CD14-positive monocyte (primary cell): ENCODE data around the gene KSR2. TPM values are rescaled to one million over a fixed set of nuclear protein-coding genes. Genes with fewer than 3 reads are reported as not detected.

Experiments used
- DNase-seq, 3 donors: peaks; one replicate each; pipeline ENCODE4 v3.0.0-alpha.2; 2011 to 2022
- H2AFZ ChIP-seq: 2 replicates; pipeline ENCODE4 v1.6.0; 2012; ENCODE audit warnings: mild to moderate bottlenecking, low read depth, low read length, inconsistent platforms; ENCODE audit not compliant: insufficient read depth, poor library complexity, severe bottlenecking
- H3K27ac ChIP-seq, 2 donors: 1 replicate in 1 of 2; 2 replicates in 1 of 2; pipeline ENCODE4 v1.5.1; 2012 to 2013; ENCODE audit warnings: low read length in 2 of 2, control low read depth in 1 of 2, inconsistent platforms in 1 of 2, low read depth in 1 of 2, mild to moderate bottlenecking in 1 of 2
- H3K27me3 ChIP-seq, 2 donors: one replicate each; pipeline versions ENCODE4 v1.6.0 to v1.6.1; 2011 to 2013; ENCODE audit warnings: low read length in 2 of 2; ENCODE audit not compliant: control insufficient read depth in 2 of 2, insufficient read depth in 2 of 2
- H3K36me3 ChIP-seq, 2 donors: replicated peaks in 1 of 2; 1 replicate in 1 of 2; 2 replicates in 1 of 2; pipeline versions ENCODE4 v1.5.1 to v1.6.1; 2012 to 2013; ENCODE audit warnings: low read length in 2 of 2, control low read depth in 1 of 2, inconsistent platforms in 1 of 2, mild to moderate bottlenecking in 1 of 2; ENCODE audit not compliant: insufficient read depth in 2 of 2, control insufficient read depth in 1 of 2
- H3K4me1 ChIP-seq, 2 donors: 1 replicate in 1 of 2; 2 replicates in 1 of 2; pipeline versions ENCODE4 v1.5.1 to v1.6.1; 2012 to 2013; ENCODE audit warnings: low read length in 2 of 2, control low read depth in 1 of 2, inconsistent platforms in 1 of 2, mild to moderate bottlenecking in 1 of 2, moderate library complexity in 1 of 2; ENCODE audit not compliant: insufficient read depth in 2 of 2, control insufficient read depth in 1 of 2
- H3K4me2 ChIP-seq: replicated peaks from 2 replicates; pipeline ENCODE3; 2012; ENCODE audit warnings: low read length, moderate library complexity, mild to moderate bottlenecking; ENCODE audit not compliant: poor library complexity, severe bottlenecking; ENCODE audit errors: extremely low read depth
- H3K4me3 ChIP-seq, 3 experiments: fragments of 200-600 bp in 1 of 3; sonication (generic) in 1 of 3; replicated peaks in 1 of 3; 1 replicate in 2 of 3; 2 replicates in 1 of 3; pipeline ENCODE4 v1.5.1; 2011 to 2013; ENCODE audit warnings: low read length in 3 of 3, mild to moderate bottlenecking in 3 of 3, control low read depth in 2 of 3, low read depth in 2 of 3, inconsistent platforms in 1 of 3, moderate library complexity in 1 of 3
- H3K79me2 ChIP-seq: 2 replicates; pipeline ENCODE4 v1.6.0; 2012; ENCODE audit warnings: mild to moderate bottlenecking, control low read depth, inconsistent platforms, low read length, moderate library complexity; ENCODE audit not compliant: insufficient read depth
- H3K9ac ChIP-seq: 2 replicates; pipeline ENCODE4 v1.6.0; 2017; ENCODE audit warnings: low read length, mild to moderate bottlenecking; ENCODE audit not compliant: insufficient read depth, poor library complexity, severe bottlenecking
- H3K9me3 ChIP-seq, 2 donors: replicated peaks in 1 of 2; 1 replicate in 1 of 2; 2 replicates in 1 of 2; pipeline versions ENCODE4 v1.5.1 to v1.6.1; 2012 to 2013; ENCODE audit warnings: low read length in 2 of 2, control low read depth in 1 of 2; ENCODE audit not compliant: control insufficient read depth in 1 of 2, insufficient read depth in 1 of 2
- H4K20me1 ChIP-seq: 2 replicates; pipeline ENCODE4 v1.6.0; 2012; ENCODE audit warnings: mild to moderate bottlenecking, low read length, control low read depth, moderate library complexity; ENCODE audit not compliant: insufficient read depth
- H3K27ac Mint-ChIP-seq, 7 donors: one replicate each; pipeline ENCODE4 v1.8.0; 2020; ENCODE audit warnings: mild to moderate bottlenecking in 7 of 7, mixed read lengths in 7 of 7, moderate library complexity in 6 of 7, inconsistent platforms in 2 of 7
- H3K27me3 Mint-ChIP-seq, 3 donors: one replicate each; pipeline ENCODE4 v1.8.0; 2021 to 2022; ENCODE audit warnings: low read depth in 3 of 3, mild to moderate bottlenecking in 3 of 3, mixed read lengths in 3 of 3, moderate library complexity in 3 of 3, inconsistent platforms in 1 of 3
- H3K36me3 Mint-ChIP-seq, 2 donors: one replicate each; pipeline ENCODE4 v1.8.0; 2020; ENCODE audit warnings: mixed read lengths in 2 of 2, inconsistent platforms in 1 of 2, mild to moderate bottlenecking in 1 of 2
- H3K4me1 Mint-ChIP-seq: one replicate; pipeline ENCODE4 v1.8.0; 2020; ENCODE audit warnings: mild to moderate bottlenecking, mixed read lengths
- H3K4me3 Mint-ChIP-seq, 2 donors: one replicate each; pipeline ENCODE4 v1.8.0; 2020; ENCODE audit warnings: mild to moderate bottlenecking in 2 of 2, mixed read lengths in 2 of 2, moderate library complexity in 1 of 2
- H3K9me3 Mint-ChIP-seq, 7 donors: one replicate each; pipeline ENCODE4 v1.8.0; 2020 to 2022; ENCODE audit warnings: mixed read lengths in 7 of 7, mild to moderate bottlenecking in 6 of 7, moderate library complexity in 6 of 7, inconsistent platforms in 2 of 7
- CTCF ChIP-seq: fragments of 200-600 bp; IDR thresholded peaks from one replicate; pipeline ENCODE4 v1.8.0; 2022; ENCODE audit warnings: antibody characterized with exemption, mild to moderate bottlenecking
- WGBS: methylation state at CpG from one replicate; pipeline ENCODE4 v1.1.5; 2013; ENCODE audit warnings: missing lambda C conversion rate; ENCODE audit not compliant: insufficient coverage; 5-methylcytosine and 5-hydroxymethylcytosine counted together
- intact Hi-C, 2 donors: fragments of 100-400 bp; cut with micrococcal nuclease; formaldehyde crosslinking; loops; one replicate each; pipeline versions ENCODE4 v1.15.0 to v1.15.1; 2023
- polyA plus RNA-seq, 3 donors: library from polyadenylated mRNA; depleted of rRNA in 1 of 3; unstranded in 2 of 3; stranded (reverse) in 1 of 3; fragments of 300-500 nt in 2 of 3; fragments of >200 nt in 1 of 3; fragmentation: Illumina TruSeq in 2 of 3; gene quantifications; 1 replicate in 2 of 3; 2 replicates in 1 of 3; pipeline ENCODE4 v1.2.3, GENCODE V29; 2012 to 2021

KSR2 gene
- polyA plus RNA-seq, 3 donors, result not detected

- Histone ChIP-seq H3K4me2 (no peak overlapping the region), H2AFZ (no peak overlapping the region), H4K20me1 (no peaks in the 10 kb centered on the region), H3K27me3 (peaks cover 0 to 2% of the 10 kb centered on the region in 2 donors), H3K9ac (no peak overlapping the region), H3K36me3 (no peaks in the 10 kb centered on the region), H3K4me1 (no peaks in the 10 kb centered on the region), H3K79me2 (no peaks in the 10 kb centered on the region), H3K4me3 (no peak overlapping the region), H3K27ac (no peak overlapping the region), H3K9me3 (no peaks in the 10 kb centered on the region)
- TF ChIP-seq CTCF, result no peak
- Mint-ChIP-seq H3K9me3 (peaks cover 2 to 13% (median 5%) of the 10 kb centered on the region in 7 donors), H3K4me3 (no peak overlapping the region), H3K4me1 (no peaks in the 10 kb centered on the region), H3K27me3 (peaks cover 6 to 8% (median 7%) of the 10 kb centered on the region in 3 donors), H3K36me3 (no peaks in the 10 kb centered on the region), H3K27ac (no peak overlapping the region)
- DNase-seq, result no peak
- WGBS, result no CpG with 5 or more reads among the region's 3 CpGs
- intact Hi-C loops, result no loop called here
Measured at GRCh38 chr12:117457189-117457588, 511.6 kb downstream of the KSR2 start.

GRCh38 chr12:117456076-117456475 lies 512.7 kb downstream of the KSR2 start:
- intact Hi-C loops, result no loop called here
- no peaks in the 10 kb centered on the region for H3K9me3 ChIP-seq
- Mint-ChIP-seq H3K27ac (no peak overlapping the region), H3K4me1 (no peaks in the 10 kb centered on the region), H3K36me3 (no peaks in the 10 kb centered on the region), H3K9me3 (peaks cover 2 to 11% (median 6%) of the 10 kb centered on the region in 7 donors), H3K4me3 (no peak overlapping the region), H3K27me3 (peaks cover 6 to 8% (median 7%) of the 10 kb centered on the region in 3 donors)
- H3K9ac ChIP-seq, result no peak overlapping the region
- no peaks in the 10 kb centered on the region for H4K20me1 ChIP-seq
- no peaks in the 10 kb centered on the region for H3K4me1 ChIP-seq
- 100% methylated on average over 2 of the region's 5 CpGs for WGBS
- H3K79me2 ChIP-seq, result no peaks in the 10 kb centered on the region
- no peak overlapping the region for H3K4me3 ChIP-seq
- no peak for TF ChIP-seq CTCF
- no peak overlapping the region for H3K27ac ChIP-seq
- no peak overlapping the region for H2AFZ ChIP-seq
- peaks cover 0 to 2% of the 10 kb centered on the region in 2 donors for H3K27me3 ChIP-seq
- DNase-seq, result no peak
- no peak overlapping the region for H3K4me2 ChIP-seq
- H3K36me3 ChIP-seq, result no peaks in the 10 kb centered on the region
